Fibroblast of pulmonary artery (primary cell): Measurements from ENCODE around the gene PDZRN3.

Experiments
- DNase-seq: peaks from one replicate; pipeline ENCODE4 v3.0.0-alpha.2; 2010; ENCODE audit warnings: low read depth
- H3K4me3 ChIP-seq: replicated peaks from 2 replicates; pipeline ENCODE4 v1.5.1; 2011; ENCODE audit warnings: low read depth, mild to moderate bottlenecking, control low read depth, low read length, moderate library complexity
- CTCF ChIP-seq: IDR thresholded peaks from 2 replicates; pipeline ENCODE4 v1.5.1; 2011; ENCODE audit warnings: mild to moderate bottlenecking, control low read depth, low read length, inconsistent platforms; ENCODE audit errors: missing control alignments

The PDZRN3 gene

DNA sequence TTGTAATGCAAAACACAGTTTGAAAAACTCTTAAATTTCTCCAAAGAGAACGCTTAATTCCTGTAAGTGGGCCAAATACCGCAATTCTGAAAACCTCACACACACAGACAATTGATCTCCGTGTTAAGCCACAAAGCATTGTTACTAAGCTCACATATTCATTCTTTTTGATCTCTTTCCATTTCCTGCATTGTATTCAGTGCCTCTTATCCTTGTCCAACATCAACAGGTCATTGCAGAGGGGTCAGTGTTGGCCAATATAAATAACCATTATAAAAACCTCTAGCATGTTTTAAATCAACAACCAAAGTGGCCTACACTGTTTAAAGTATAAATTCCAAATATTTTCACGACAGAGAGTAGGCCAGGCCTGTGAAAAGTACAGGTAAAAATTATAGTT is 171.1 kb downstream of the PDZRN3 start:
- H3K4me3 ChIP-seq, result no peak overlapping the region
- no peak for TF ChIP-seq CTCF
- peak; percentile 23 for DNase-seq

DNA sequence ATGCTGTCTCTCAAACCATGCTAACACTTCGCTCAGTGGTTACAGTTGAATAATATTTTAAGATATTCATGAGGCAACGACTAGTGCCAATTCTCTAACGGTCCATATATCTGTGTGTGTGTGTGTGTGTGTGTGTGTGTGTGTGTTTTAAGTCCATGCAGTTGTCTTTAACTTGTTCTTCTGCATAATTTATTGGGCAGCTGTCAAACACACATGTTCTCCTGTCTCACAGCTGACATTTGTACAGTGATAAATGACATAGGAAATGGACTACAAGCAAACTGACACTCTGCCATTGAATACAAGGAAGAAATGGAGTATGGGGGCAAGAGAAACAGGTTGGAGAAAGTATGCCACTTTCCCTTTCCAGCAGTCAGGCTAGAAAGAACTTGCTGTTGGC is 172.0 kb downstream of the PDZRN3 start:
- DNase-seq, result no peak
- no peak for TF ChIP-seq CTCF
- no peak overlapping the region for H3K4me3 ChIP-seq

DNA sequence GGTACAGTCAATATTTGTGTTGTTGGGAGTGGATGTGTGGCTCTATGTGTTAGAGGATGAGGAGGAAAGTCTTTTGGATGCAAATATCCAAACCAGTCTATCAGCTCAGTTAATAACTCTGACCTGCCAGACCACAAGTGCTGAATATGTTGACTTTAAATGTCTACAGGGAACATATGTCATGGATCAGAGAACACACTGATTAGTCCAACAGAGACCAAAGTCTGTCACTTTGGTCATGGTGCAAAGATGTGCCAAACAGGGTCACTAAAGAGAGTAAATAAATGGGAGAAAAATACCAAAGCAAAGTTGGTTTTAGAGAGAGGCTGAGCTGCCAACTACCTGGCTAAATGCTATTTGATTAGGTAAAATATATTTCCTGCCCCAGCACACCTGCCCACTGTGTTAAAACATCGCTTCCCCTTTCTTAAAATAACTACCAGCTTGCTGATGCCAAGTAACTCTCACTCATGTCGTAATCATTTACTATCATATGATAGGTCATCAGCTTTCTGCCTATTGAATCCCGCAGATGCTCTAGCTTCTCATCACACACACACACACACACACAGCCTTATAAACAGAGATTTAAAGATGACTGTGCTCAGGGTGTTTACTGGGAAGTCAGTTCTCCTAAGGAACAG is 173.3 kb downstream of the PDZRN3 start:
- no peak for DNase-seq
- no peak for TF ChIP-seq CTCF
- no peak overlapping the region for H3K4me3 ChIP-seq

- no peak overlapping the region for H3K4me3 ChIP-seq
- TF ChIP-seq CTCF, result no peak
- no peak for DNase-seq
Observed at GRCh38 chr3:73449774-73450173, 175.0 kb downstream of the PDZRN3 start.

DNA sequence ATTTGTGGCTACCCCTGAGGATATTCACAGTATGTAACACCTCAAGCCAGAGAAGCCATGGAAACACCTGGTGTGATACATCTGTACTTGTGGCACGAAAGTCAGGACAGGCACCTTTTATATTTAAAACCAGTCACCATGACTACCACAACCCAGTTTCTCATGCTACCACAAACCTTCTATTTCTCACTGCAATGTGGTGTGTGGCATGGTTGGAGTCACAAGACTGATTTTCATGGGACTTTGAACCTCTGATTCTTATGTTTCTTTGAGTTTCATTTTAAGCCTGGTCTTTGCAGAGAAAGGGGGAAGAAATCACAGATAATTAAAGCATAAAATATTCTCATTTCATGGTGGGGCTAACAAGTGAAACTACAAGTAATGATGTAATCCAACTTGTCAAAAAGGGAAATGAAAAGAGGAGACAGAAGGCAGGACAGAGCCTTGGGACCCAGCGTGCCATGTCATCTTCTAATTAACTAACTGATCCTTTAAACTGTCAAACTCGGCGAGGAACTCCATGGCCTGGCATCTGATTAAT is 175.9 kb downstream of the PDZRN3 start:
- no peak for TF ChIP-seq CTCF
- no peak overlapping the region for H3K4me3 ChIP-seq
- no peak for DNase-seq

- no peak overlapping the region for H3K4me3 ChIP-seq
- no peak for DNase-seq
- no peak for TF ChIP-seq CTCF
Observed at GRCh38 chr3:73448041-73448440, 176.7 kb downstream of the PDZRN3 start.

GRCh38 chr3:73447111-73447510 is 177.6 kb downstream of the PDZRN3 start:
- no peak for TF ChIP-seq CTCF
- peak; percentile 15 for DNase-seq
- H3K4me3 ChIP-seq, result no peak overlapping the region
